H1 (cell line): Measurements from ENCODE around the gene PIGH.

Experiments
- CHD2 ChIP-seq: IDR thresholded peaks from 2 replicates; pipeline ENCODE4 v1.6.1; 2012; ENCODE audit warnings: low read length, improper control_type of control experiment
- CHD7 ChIP-seq: fragments of 300-600 bp; sonication (generic); IDR thresholded peaks from 2 replicates; pipeline ENCODE4 v1.7.1; 2012; ENCODE audit warnings: low read length, moderate library complexity, mild to moderate bottlenecking, inconsistent platforms; ENCODE audit not compliant: insufficient replicate concordance
- CTCF ChIP-seq, 3 experiments: IDR thresholded peaks; 1 replicate in 2 of 3; 2 replicates in 1 of 3; pipeline versions ENCODE4 v1.5.1 to v1.6.1; 2011; ENCODE audit warnings: low read length in 3 of 3, mild to moderate bottlenecking in 3 of 3, inconsistent platforms in 2 of 3, low read depth in 1 of 3, moderate library complexity in 1 of 3; ENCODE audit not compliant: insufficient read depth in 1 of 3; ENCODE audit errors: control extremely low read depth in 1 of 3
- MAX ChIP-seq: IDR thresholded peaks from 2 replicates; pipeline ENCODE4 v1.6.1; 2012; ENCODE audit warnings: inconsistent platforms
- POLR2A ChIP-seq, 2 experiments: IDR thresholded peaks; 1 replicate in 1 of 2; 2 replicates in 1 of 2; pipeline ENCODE4 v1.6.1; 2011; ENCODE audit warnings: low read depth in 2 of 2, low read length in 2 of 2, mild to moderate bottlenecking in 2 of 2; ENCODE audit errors: control extremely low read depth in 1 of 2
- RAD21 ChIP-seq, 2 experiments: IDR thresholded peaks in 1 of 2; conservative IDR thresholded peaks in 1 of 2; 2 replicates each; pipeline ENCODE4 v1.6.1; 2011; ENCODE audit warnings: low read depth in 2 of 2, low read length in 2 of 2, improper control_type of control experiment in 1 of 2, inconsistent platforms in 1 of 2, mild to moderate bottlenecking in 1 of 2, moderate library complexity in 1 of 2
- SP2 ChIP-seq: IDR thresholded peaks from 2 replicates; pipeline ENCODE4 v1.6.1; 2012; ENCODE audit warnings: mild to moderate bottlenecking, low read length, inconsistent platforms
- TBP ChIP-seq: IDR thresholded peaks from 2 replicates; pipeline ENCODE4 v1.6.1; 2011; ENCODE audit warnings: low read depth, low read length, improper control_type of control experiment
- YY1 ChIP-seq: IDR thresholded peaks from 2 replicates; pipeline ENCODE4 v1.6.1; 2011; ENCODE audit warnings: low read depth, mild to moderate bottlenecking, low read length

GRCh38 chr14:67633451-67634147 lies 33.5 kb upstream of the PIGH start:
- no peak for TF ChIP-seq RAD21 (IDR thresholded peaks at IDR 0.05 in 1 of 2, conservative IDR thresholded peaks at IDR 0.05 in 1 of 2; ENCODE audit: low read depth in 2 of 2, low read length in 2 of 2)
- TF ChIP-seq TBP, result no peak
- TF ChIP-seq CTCF (IDR thresholded peaks at IDR 0.05; ENCODE audit: control extremely low read depth in 1 of 3, insufficient read depth in 1 of 3, low read depth in 1 of 3, low read length in 3 of 3), result no peak
- TF ChIP-seq YY1, result no peak
- no peak for TF ChIP-seq MAX
- no peak for TF ChIP-seq POLR2A (IDR thresholded peaks at IDR 0.05; ENCODE audit: control extremely low read depth in 1 of 2, low read depth in 2 of 2, low read length in 2 of 2)
- TF ChIP-seq SP2, result no peak
- no peak for TF ChIP-seq CHD2
- TF ChIP-seq CHD7, result no peak
